Fibroblast of lung (primary cell): ENCODE results near the gene HOXC11. TPM values are rescaled to one million over a fixed set of nuclear protein-coding genes. Genes with fewer than 3 reads are reported as not detected.

Experiments
- DNase-seq, 2 donors: peaks; one replicate each; pipeline versions ENCODE4 v3.0.0 to v3.0.0-alpha.2; 2010; ENCODE audit warnings: low read depth in 2 of 2
- H2AFZ ChIP-seq: 2 replicates; pipeline ENCODE4 v1.5.1; 2012; ENCODE audit warnings: low read length, control low read depth, inconsistent platforms
- H3K27ac ChIP-seq: 2 replicates; pipeline ENCODE4 v1.5.1; 2011; ENCODE audit warnings: low read length, control low read depth; ENCODE audit not compliant: insufficient read depth
- H3K27me3 ChIP-seq: 2 replicates; pipeline ENCODE4 v1.5.1; 2011; ENCODE audit warnings: mild to moderate bottlenecking, low read length; ENCODE audit not compliant: control insufficient read depth, insufficient read depth
- H3K36me3 ChIP-seq: 2 replicates; pipeline ENCODE4 v1.5.1; 2011; ENCODE audit warnings: low read length; ENCODE audit not compliant: control insufficient read depth, insufficient read depth
- H3K4me1 ChIP-seq: 2 replicates; pipeline ENCODE4 v1.5.1; 2011; ENCODE audit warnings: low read length; ENCODE audit not compliant: control insufficient read depth, insufficient read depth; ENCODE audit errors: extremely low read depth
- H3K4me2 ChIP-seq: 2 replicates; pipeline ENCODE4 v1.5.1; 2011; ENCODE audit warnings: low read length, control low read depth; ENCODE audit not compliant: insufficient read depth; ENCODE audit errors: extremely low read depth
- H3K4me3 ChIP-seq, 4 experiments: fragments of 200-600 bp in 1 of 4; sonication (generic) in 1 of 4; replicated peaks in 1 of 4; 2 replicates each; pipeline ENCODE4 v1.5.1; 2011 to 2016; ENCODE audit warnings: low read length in 4 of 4, low read depth in 3 of 4, mild to moderate bottlenecking in 3 of 4, control low read depth in 2 of 4, inconsistent platforms in 1 of 4, mixed read lengths in 1 of 4; ENCODE audit not compliant: insufficient read depth in 1 of 4; ENCODE audit errors: control extremely low read depth in 1 of 4
- H3K79me2 ChIP-seq: 2 replicates; pipeline ENCODE4 v1.5.1; 2012; ENCODE audit warnings: mild to moderate bottlenecking, low read length, inconsistent platforms; ENCODE audit not compliant: control insufficient read depth, insufficient read depth
- H3K9ac ChIP-seq: 2 replicates; pipeline ENCODE4 v1.5.1; 2011; ENCODE audit warnings: mild to moderate bottlenecking, low read length, control low read depth; ENCODE audit not compliant: insufficient read depth
- H3K9me3 ChIP-seq: 2 replicates; pipeline ENCODE4 v1.5.1; 2012; ENCODE audit warnings: low read depth, low read length; ENCODE audit not compliant: control insufficient read depth, insufficient read depth
- H4K20me1 ChIP-seq: 2 replicates; pipeline ENCODE4 v1.5.1; 2011; ENCODE audit warnings: low read length; ENCODE audit not compliant: control insufficient read depth, insufficient read depth; ENCODE audit errors: extremely low read depth
- EZH2 ChIP-seq: IDR thresholded peaks from 2 replicates; pipeline ENCODE4 v1.5.1; 2012; ENCODE audit warnings: low read length, control low read depth, mild to moderate bottlenecking; ENCODE audit errors: missing control alignments
- polyA plus RNA-seq, 2 donors: library from polyadenylated mRNA; depleted of rRNA in 1 of 2; stranded (reverse) in 1 of 2; unstranded in 1 of 2; fragments of >200 nt; gene quantifications; 2 replicates each; pipeline ENCODE4 v1.2.1, GENCODE V29; 2011 to 2012; ENCODE audit warnings: missing spikeins in 1 of 2
- total RNA-seq: library from RNA; depleted of rRNA; stranded (reverse); fragments of >200 nt; gene quantifications from 2 replicates; pipeline ENCODE4 v1.2.1, GENCODE V29; 2014
- TF ChIP-seq, protein P1 (sequence below), 2 donors: IDR thresholded peaks in 1 of 2; conservative IDR thresholded peaks in 1 of 2; 1 replicate in 1 of 2; 2 replicates in 1 of 2; pipeline ENCODE4 v1.5.1; 2011 to 2012; ENCODE audit warnings: low read length in 2 of 2, control low read depth in 1 of 2, inconsistent platforms in 1 of 2, low read depth in 1 of 2, mild to moderate bottlenecking in 1 of 2

The HOXC11 gene
- total and polyA plus RNA-seq, 2 donors (not counting 1 experiment from before 2014, with no cell fraction given), result not detected

DNA sequence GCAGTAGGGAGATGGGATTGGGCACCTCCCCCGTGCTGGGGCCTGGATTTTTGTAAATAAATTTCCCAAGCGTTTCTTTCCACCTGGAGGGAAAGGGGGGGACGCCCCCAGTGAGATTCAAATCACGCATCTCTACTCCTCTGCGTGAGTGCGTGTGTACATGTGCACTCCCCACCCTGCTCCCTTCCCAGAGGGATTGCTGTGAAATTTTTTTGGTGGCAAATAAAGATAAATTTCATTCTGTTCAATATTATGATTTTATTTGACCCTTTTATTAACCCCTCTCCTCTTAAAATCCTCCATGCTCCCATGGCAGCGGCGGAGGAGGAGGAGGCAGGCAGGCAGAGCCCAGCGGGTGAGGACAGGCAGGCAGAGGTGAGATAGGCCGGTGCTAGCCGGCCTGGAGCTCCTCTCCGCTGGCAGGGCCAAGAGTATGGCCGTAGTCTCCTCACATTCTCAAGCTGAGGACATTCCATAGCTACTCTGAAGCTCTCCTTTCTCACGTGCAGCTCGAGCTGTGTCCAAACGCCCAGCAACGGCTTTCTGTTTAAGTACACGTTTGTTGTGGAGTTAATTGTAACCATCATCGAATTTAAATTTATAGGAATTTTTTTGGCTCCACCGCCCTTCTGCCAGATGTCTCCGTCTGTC is 3.4 kb downstream of the HOXC11 start:
- no peaks in the 10 kb centered on the region for H3K9me3 ChIP-seq
- H3K27ac ChIP-seq, result no peak overlapping the region
- no peak overlapping the region for H3K4me2 ChIP-seq
- H3K27me3 ChIP-seq, result peaks cover 92% of the 10 kb centered on the region
- no peaks in the 10 kb centered on the region for H3K36me3 ChIP-seq
- H3K79me2 ChIP-seq, result no peaks in the 10 kb centered on the region
- H3K4me1 ChIP-seq, result no peaks in the 10 kb centered on the region
- no peak overlapping the region for H2AFZ ChIP-seq
- no peak overlapping the region for H3K9ac ChIP-seq
- no peaks in the 10 kb centered on the region for H4K20me1 ChIP-seq
- no peak overlapping the region for H3K4me3 ChIP-seq
- TF ChIP-seq, protein P1, sequence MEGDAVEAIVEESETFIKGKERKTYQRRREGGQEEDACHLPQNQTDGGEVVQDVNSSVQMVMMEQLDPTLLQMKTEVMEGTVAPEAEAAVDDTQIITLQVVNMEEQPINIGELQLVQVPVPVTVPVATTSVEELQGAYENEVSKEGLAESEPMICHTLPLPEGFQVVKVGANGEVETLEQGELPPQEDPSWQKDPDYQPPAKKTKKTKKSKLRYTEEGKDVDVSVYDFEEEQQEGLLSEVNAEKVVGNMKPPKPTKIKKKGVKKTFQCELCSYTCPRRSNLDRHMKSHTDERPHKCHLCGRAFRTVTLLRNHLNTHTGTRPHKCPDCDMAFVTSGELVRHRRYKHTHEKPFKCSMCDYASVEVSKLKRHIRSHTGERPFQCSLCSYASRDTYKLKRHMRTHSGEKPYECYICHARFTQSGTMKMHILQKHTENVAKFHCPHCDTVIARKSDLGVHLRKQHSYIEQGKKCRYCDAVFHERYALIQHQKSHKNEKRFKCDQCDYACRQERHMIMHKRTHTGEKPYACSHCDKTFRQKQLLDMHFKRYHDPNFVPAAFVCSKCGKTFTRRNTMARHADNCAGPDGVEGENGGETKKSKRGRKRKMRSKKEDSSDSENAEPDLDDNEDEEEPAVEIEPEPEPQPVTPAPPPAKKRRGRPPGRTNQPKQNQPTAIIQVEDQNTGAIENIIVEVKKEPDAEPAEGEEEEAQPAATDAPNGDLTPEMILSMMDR (conservative IDR thresholded peaks at IDR 0.05 in 1 of 2, IDR thresholded peaks at IDR 0.05 in 1 of 2; ENCODE audit: low read depth in 1 of 2, low read length in 2 of 2), result no peak
- TF ChIP-seq EZH2, result no peak
- DNase-seq, result no peak

DNA sequence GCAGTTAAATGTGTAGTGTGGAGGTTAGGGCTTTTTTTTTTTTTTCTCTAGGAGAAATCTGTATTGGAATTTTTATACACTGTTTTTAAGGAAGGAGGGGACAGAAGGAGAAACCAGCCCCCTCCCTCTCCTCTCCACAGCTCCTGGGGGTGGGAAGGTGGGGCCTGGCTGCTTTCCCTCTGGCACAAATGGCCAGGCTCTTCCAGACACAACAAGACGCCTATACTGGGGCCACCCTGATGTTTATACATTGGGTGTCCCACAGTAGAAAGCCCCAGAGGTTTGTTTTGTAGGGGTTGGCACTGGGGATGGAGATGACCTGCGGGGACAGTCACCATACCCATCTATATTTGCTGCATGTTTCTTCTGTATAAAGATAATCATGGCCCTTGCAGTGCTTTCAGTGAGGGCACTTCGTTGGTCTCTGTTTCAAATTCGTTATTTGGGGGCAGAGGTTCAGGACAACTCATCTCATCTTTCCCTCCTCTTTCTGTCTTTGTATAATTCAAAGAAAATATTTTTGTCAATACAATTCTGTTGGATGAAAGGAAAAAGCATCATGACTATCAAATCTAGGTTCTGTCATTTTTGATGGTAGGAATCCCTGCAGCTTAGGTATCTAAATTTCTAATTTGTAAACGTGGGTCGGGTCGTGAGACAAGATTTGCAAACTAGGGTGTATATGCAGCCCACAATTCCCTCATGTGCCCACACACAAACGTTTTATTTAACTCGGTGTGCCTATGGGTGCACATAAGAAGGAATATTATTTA is 4.1 kb downstream of the HOXC11 start:
- Histone ChIP-seq H3K9ac (no peak overlapping the region), H3K27ac (no peak overlapping the region), H3K4me2 (no peak overlapping the region), H2AFZ (no peak overlapping the region), H3K79me2 (no peaks in the 10 kb centered on the region), H3K4me1 (no peaks in the 10 kb centered on the region), H4K20me1 (no peaks in the 10 kb centered on the region), H3K27me3 (peaks cover 92% of the 10 kb centered on the region), H3K36me3 (no peaks in the 10 kb centered on the region), H3K9me3 (no peaks in the 10 kb centered on the region), H3K4me3 (no peak overlapping the region)
- TF ChIP-seq, protein P1 (conservative IDR thresholded peaks at IDR 0.05 in 1 of 2, IDR thresholded peaks at IDR 0.05 in 1 of 2; ENCODE audit: low read depth in 1 of 2, low read length in 2 of 2), result no peak
- no peak for TF ChIP-seq EZH2
- no peak for DNase-seq

DNA sequence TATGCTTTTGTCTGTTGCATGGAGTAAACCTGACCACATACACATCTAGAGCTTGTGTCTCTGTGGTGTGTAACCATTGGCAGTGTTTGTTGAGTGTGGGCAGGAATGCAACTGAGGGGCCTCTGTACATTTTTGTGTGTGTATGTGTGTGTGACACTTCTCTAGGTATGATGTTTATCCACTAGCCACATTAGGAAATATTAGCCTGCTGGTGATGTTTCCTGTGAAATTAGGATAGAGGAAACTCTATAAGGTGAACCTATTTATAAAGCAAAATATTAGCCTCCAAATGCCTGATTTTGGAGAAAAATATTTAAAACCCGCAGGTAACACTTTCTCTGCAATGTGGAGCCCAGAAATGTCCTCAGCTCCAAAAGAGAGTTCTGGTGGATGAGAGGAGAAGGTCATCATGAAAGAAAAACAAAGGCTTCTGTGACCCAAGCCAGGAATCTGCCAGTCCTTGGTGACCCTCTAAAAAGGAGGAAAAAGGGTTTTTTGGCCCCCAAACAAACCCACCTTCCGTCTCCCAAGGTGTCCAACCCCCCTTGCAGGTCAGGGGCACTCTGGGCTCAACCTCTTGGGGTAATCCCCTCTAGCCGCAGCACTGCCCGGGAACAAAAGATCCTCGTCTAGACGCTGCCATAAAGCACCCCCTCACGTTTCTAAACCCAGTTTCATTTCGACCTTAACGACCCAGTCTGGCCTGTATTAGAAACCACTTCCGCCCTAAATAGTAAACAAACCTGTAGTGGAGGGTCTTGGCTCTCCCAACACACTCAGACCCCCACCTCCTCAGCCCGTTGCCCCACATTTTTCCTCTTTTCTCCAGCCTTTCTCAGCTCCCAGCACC is 4.9 kb downstream of the HOXC11 start:
- TF ChIP-seq, protein P1 (conservative IDR thresholded peaks at IDR 0.05 in 1 of 2, IDR thresholded peaks at IDR 0.05 in 1 of 2; ENCODE audit: low read depth in 1 of 2, low read length in 2 of 2), result no peak
- no peak for TF ChIP-seq EZH2
- H3K4me2 ChIP-seq, result no peak overlapping the region
- no peak overlapping the region for H2AFZ ChIP-seq
- H4K20me1 ChIP-seq, result no peaks in the 10 kb centered on the region
- H3K36me3 ChIP-seq, result no peaks in the 10 kb centered on the region
- no peak overlapping the region for H3K9ac ChIP-seq
- no peaks in the 10 kb centered on the region for H3K4me1 ChIP-seq
- H3K27me3 ChIP-seq, result peaks cover 92% of the 10 kb centered on the region
- H3K4me3 ChIP-seq, result no peak overlapping the region
- H3K79me2 ChIP-seq, result no peaks in the 10 kb centered on the region
- H3K9me3 ChIP-seq, result no peaks in the 10 kb centered on the region
- no peak for DNase-seq
- H3K27ac ChIP-seq, result no peak overlapping the region
